Posterior vena cava (tissue), 2 donors: ENCODE results near the gene ZSCAN25. TPM values are rescaled to one million over a fixed set of nuclear protein-coding genes. Genes with fewer than 3 reads are reported as not detected.
"Not testable (repeated sequence)": the region's sequence is repeated elsewhere in the genome, so short reads cannot be mapped to it uniquely, and the experiment has no call there.

Source experiments
- DNase-seq: peaks from one replicate; pipeline ENCODE4 v3.0.0-alpha.2; 2020; ENCODE audit warnings: low spot score
- intact Hi-C, 2 donors: fragments of 100-400 bp; cut with DNase I; formaldehyde crosslinking; loops; one replicate each; pipeline versions ENCODE4 v1.14.1 to v1.14.2; 2022 to 2023
- total RNA-seq, 2 donors: library from RNA; stranded (reverse); fragmentation: NEBNext Ultra II Directional; extraction: Animal tissue kit (Norgen Biotek cat#: 25700); gene quantifications; one replicate each; pipeline ENCODE4 v1.2.1, GENCODE V29; 2021
- donor health status: DM: yes; HTN: yes; CAD: no.
- donor health status: DM: yes; HTN: yes; CAD: no.

The ZSCAN25 gene
- total RNA-seq, 2 donors from 2014 or later, result 10.9 to 12.4 TPM

DNA sequence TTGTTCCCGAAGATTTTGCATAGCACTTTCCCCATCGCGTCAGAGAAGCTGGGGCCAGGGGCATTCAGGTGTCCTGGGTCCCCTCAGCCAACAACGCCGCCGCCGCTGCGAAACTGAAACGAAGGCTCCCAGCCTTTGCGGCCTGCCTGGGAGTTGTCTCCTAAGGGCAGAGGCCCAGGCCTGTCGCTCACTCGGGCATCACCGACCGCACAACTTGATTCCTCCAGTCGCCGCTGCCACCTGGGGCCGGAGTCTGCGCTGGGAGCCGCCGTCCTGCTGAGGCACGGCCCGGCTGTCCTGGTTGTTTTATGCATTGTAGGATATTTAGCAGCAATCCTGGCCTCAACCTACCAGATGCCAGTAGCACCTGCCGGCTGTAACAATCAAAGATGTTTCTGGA is 22.0 kb downstream of the ZSCAN25 start:
- intact Hi-C loops, result no loop called here
- DNase-seq, result no peak

DNA sequence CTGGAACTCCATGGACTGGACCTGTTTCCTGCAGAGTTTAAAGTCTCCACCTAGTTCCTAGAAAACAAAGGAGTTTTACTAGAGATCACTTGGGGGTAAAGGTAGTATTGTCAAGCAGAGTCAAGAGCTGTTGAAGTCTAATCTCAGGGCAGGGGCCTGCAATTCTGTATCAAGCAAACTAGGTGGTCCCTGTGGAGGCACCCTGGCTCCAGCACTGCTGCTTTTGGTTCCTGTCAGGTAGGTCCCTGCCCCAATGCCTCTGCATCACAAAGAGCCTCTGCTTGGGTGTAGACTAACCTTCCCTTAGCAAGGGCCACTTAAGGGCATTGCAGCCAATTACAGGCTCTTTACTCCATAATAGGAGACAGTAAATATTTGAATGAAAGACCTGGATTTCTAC is 22.5 kb downstream of the ZSCAN25 start:
- no peak for DNase-seq
- intact Hi-C loops, result no loop called here

DNA sequence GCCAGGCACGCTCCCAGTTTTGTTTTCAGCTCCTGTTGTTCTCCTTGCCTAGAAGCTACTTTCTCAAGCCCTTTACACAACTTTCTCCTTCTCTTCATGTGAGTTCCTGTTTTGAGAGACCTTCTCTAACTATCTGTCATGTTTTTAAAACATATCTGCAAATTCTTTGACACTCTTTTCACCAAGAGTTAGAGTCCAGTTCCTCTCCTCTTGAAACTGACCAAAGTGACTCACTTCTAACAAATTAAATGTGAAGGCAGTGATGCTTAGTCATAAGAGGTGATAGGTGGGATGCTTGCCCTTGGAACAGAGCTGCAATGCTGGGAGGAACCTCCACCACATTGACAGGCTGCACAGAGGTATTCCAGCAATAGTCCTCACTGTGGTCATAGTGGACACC is 25.3 kb downstream of the ZSCAN25 start:
- DNase-seq, result no peak
- intact Hi-C loops, result no loop called here

DNA sequence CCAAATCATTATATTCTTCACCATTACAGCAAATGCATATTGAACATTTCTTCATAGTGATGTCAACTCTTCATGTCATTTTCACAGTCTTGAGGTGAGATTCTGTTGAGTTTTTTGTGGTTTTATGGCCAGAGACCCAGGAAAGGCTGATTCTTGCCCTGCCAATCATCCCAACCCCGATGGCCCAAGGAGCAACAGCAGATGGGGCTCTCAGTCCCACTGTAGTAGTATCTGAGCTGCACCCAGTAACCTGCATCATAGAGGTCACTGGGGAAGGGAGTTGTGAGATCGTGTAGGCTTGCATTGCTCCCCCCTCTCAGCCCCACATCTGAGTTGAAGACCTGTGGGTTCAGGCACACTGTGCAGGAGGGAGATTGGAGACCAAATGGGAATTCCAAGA is 26.7 kb downstream of the ZSCAN25 start:
- intact Hi-C loops, result no loop called here
- DNase-seq, result no peak

DNA sequence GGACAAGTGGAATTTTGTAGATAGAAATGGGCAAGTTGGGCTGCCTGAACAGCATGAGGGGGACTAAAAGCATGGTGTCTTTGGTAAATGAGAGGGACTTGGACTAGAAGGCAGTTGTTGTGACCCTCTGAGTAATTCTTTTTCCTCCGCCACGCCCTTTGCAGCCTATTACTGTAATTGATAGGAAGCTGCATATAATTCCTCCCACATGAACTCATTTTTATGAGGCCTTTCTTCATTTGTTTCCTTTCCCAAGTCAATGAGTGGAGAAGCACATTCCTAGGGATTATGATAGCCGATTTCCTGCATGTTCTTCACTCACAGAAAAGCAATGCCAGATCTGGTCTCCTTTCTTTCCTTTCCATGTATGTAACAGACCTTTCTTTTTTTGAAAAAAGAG is 27.7 kb downstream of the ZSCAN25 start:
- intact Hi-C loops, result no loop called here
- DNase-seq, result no peak

DNA sequence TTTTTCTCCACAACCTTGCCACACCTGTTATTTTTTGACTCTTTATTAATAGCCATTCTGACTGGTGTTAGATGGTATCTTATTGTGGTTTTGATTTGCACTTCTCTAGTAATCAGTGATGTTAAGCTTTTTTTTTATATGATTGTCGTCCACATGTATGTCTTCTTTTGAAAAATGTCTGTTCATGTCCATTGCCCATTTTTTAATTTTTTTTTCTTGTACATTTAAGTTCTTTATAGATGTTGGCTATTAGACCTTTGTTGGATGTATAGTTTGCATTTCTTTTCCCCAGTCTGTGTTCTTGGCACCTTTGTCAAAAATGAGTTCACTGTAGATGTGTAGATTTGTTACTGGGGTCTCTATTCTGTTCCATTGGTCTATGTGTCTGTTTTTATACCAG is 28.8 kb downstream of the ZSCAN25 start:
- DNase-seq, result no peak
- intact Hi-C loops, result no loop called here

DNA sequence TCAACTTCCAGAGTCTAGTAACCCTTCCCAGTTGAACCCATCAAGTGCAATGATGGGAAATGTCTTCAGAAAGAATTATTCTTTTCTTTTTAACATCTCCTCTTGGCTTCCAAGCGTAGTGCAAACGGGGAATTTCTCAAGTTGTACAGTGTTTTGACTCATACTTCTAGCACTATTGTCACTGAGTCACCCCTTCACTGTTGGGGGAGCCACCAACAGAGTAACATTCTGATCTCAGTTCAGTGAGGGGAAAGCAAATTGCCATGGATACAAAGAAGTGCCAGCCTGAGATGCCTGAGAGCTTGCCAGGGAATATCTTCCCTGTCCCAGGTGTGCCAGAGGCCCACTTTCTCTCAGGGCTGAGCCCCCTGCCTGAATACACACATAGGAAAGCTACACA is 32.1 kb downstream of the ZSCAN25 start:
- no peak for DNase-seq
- intact Hi-C loops, result no loop called here

DNA sequence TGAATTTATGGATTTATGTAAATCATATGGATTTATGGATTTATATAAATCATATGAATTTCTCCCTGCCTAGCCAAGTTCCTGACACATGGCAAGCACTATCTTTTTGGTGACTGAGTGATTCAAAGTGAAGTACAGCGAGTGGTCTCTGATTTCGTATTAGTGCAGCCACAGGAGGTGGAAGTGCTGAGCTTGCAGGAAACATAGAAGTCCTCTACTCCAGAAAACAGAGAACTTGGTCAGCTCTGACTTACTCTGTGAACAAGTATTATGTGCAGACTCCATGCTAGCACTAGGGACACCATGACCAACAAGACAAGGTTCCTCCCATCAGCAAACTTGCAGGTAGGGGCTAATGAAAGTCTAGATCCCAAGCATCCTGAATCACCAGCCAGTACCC is 34.5 kb downstream of the ZSCAN25 start:
- no peak for DNase-seq
- intact Hi-C loops, result no loop called here

DNA sequence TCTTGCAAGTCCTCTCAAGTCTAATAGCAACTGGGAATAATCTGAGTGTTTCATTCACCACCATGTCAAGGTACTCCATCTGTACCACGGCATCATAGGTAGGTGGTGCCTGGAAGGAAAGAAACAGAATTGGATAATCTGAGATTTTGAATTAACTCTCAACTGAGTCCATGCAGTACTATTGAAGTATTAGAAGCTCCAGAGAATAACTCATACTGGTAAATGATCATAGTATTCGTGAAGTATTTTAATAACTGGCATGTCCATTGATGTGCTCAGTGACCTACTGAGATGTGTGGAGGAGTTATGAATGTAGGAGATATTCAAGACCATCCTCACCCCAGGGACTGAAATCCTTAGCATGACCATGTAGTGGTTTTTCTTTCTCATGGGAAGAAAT is 35.9 kb downstream of the ZSCAN25 start:
- intact Hi-C loops, result no loop called here
- no peak for DNase-seq

DNA sequence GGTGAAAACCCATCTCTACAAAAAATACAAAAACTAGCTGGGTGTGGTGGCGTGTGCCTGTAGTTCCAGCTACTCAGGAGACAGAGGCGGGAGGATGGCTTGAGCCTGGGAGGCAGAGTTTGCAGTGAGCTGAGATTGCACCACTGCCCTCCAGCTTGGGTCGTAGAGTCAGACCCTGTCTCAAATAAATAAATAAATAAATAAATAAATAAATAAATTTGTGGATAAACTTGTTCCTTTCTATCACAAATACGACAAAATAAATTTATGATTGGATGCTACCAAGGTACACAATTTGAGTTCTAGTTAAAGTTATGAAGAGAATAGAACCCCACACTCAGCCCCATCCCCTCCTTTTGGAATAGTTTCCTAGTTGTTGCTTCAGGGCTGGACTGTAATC is 36.5 kb downstream of the ZSCAN25 start:
- DNase-seq, intact Hi-C loops: not testable (repeated sequence)

DNA sequence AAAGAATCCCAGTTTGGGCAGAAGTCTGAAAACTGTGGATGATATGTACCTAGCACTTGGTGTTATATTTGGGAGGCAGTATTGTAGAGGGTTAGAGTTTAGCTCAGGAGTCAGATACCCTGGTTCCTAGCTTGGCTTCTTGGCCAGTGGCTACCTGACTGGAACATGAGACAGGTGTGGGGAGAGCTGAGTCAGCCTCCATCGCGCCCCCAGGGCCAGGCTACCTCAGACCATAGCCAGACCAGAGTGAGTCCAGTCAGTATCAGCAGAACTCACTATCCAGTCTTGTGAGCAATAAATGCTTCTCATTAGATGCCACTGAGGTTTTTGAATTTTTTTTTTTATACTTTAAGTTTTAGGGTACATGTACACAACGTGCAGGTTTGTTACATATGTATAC is 37.0 kb downstream of the ZSCAN25 start:
- intact Hi-C loops, result no loop called here
- no peak for DNase-seq

DNA sequence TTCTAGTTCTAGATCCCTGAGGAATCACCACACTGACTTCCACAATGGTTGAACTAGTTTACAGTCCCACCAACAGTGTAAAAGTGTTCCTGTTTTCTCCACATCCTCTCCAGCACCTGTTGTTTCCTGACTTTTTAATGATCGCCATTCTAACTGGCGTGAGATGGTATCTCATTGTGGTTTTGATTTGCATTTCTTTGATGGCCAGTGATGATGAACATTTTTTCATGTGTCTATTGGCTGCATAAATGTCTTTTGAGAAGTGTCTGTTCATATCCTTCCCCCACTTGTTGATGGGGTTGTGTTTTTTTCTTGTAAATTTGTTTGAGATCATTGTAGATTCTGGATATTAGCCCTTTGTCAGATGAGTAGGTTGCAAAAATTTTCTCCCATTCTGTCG is 37.9 kb downstream of the ZSCAN25 start:
- intact Hi-C loops, DNase-seq: not testable (repeated sequence)

DNA sequence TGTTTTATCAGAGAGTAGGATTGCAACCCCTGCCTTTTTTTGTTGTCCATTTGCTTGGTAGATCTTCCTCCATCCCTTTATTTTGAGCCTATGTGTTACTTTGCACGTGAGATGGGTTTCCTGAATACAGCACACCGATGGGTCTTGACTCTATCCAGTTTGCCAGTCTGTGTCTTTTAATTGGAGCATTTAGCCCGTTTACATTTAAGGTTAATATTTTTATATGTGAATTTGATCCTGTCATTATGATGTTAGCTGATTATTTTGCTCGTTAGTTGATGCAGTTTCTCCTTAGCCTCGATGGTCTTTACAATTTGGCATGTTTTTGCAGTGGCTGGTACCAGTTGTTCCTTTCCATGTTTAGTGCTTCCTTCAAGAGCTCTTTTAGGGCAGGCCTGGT is 41.1 kb downstream of the ZSCAN25 start:
- DNase-seq, intact Hi-C loops: not testable (repeated sequence)

DNA sequence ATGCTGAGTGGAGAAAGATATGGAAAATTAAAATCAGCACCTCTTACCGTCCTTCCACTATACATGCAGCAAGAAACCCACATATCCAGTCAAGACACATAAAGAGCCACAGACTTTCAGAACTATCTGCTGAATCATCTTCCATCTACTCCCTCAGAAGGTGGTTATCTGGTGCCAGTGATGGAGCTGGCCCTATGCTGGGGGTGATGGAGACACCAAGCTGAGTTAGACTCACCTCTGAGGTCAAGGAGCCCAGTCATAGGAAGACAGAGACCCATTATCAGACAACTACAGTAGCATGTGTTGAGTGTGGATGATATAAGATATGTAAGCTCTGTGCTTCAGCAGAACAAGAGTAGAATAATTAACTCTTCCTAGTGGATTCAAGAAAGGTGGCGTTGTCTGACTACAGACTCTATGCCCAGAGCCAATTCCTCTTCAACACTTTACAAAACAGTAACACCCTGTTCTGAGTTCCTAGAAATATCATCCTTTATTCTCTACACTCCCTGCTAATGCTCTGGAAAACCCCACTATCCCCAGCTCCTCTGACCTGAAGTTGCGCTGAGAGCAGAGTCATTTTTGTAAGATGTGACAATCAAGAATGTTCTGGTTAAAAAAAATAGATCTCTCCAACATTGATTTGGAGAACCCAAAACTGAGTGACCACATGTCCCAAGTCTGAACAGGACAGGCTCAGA is 48.7 kb downstream of the ZSCAN25 start:
- intact Hi-C loops, result loop anchor here in 1 of 2 donors (5.0 kb wide), 1 partner anchor 202 kb away; no protein-coding TSS in a partner anchor
- DNase-seq, result no peak

DNA sequence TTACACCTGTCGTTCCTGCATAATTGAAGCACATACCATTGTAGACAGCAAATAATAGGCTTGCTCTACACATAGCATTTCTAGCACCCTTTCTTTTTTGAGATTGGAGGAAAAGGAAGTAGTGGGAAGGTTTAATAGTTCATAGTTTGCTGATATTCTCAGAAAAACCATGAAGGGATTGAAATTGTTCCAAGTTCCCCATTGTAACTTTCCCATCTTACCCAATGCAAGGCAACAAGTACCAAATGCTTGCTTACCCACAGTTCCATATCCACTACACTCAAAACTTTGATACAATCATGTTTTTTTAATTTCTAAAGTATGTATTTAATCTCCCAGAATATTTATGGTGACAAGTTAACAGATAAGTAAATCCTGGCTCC is 49.3 kb downstream of the ZSCAN25 start:
- DNase-seq, result no peak
- intact Hi-C loops, result loop anchor here in 1 of 2 donors (5.0 kb wide), 1 partner anchor 201 kb away; no protein-coding TSS in a partner anchor

DNA sequence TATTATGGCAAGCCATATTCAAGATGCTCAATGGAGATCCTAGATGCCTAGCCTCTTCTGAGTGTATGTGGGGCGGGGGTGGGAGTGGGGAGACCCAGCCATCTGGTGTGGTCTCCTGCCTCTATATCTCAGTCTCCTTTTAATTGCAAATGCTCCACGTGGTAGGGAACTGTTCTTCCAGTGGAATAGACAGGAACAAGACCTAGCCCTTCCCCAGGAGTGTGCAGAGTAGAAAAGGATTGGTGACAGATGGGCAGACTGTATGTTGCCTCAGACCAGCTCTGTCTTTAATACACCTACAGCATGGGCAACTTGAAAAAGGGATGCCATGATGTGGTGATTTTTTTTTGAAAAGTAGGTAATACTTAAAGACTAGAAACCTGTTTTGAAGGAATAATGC is 50.4 kb downstream of the ZSCAN25 start:
- intact Hi-C loops, result loop anchor here in 1 of 2 donors (5.0 kb wide), 1 partner anchor 200 kb away; no protein-coding TSS in a partner anchor
- no peak for DNase-seq

DNA sequence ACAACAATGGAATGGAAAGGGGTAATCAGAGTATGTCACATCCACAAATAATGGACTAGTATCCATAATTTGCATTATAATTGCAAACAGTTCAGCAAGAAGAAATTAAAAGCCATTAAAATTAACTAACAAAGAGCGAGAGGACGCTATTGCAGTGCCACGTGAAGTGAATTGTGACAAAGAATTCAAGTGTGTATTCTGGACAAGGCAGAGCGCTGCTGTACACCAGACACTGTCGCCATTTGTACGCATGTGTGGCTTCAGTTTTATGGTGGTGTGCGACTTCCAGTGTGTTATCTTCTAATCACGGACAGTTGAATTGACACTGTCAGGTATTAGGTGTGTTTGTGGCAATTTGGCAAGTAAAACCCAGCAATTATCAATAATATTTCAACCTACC is 51.8 kb downstream of the ZSCAN25 start:
- intact Hi-C loops, result loop anchor here in 1 of 2 donors (5.0 kb wide), 1 partner anchor 199 kb away; no protein-coding TSS in a partner anchor
- no peak for DNase-seq

DNA sequence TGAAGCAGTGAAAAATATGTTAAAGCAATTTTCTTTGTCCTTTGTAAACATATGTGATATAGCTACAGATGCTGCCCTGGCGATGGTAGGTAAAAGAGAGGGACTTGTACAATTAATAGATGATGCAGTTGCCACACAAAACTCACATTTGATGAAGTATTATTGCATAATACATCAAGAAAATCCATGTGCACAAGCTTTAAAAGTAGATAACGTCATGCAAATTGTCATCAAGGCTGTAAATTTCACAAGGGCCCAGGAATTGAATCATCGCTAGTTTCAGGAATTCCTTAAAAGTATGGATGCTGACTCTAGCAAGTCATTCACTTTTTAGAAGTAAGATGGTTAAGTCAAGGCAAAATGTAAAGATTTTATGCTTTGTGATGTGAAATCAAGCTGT is 53.0 kb downstream of the ZSCAN25 start:
- intact Hi-C loops, result loop anchor here in 1 of 2 donors (5.0 kb wide), 1 partner anchor 198 kb away; no protein-coding TSS in a partner anchor
- no peak for DNase-seq

DNA sequence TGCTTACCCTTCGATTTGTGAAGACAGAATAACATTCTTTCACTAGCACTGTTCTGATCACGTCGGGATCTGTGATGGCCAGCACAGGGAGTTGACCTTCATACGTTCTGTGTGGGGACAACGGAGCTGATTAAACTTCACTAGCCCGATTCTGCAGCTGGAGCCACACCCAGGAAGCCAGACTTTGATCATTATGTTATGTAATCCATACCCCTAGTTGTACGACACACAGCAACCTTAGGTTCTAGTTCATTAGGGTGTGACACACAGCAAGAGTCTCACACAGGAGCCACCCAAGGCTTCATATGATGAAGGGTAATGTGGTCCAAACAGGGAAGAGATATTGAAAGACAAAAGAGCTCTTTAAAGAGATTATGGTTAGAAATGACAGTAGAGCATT is 55.8 kb downstream of the ZSCAN25 start:
- no peak for DNase-seq
- intact Hi-C loops, result no loop called here

DNA sequence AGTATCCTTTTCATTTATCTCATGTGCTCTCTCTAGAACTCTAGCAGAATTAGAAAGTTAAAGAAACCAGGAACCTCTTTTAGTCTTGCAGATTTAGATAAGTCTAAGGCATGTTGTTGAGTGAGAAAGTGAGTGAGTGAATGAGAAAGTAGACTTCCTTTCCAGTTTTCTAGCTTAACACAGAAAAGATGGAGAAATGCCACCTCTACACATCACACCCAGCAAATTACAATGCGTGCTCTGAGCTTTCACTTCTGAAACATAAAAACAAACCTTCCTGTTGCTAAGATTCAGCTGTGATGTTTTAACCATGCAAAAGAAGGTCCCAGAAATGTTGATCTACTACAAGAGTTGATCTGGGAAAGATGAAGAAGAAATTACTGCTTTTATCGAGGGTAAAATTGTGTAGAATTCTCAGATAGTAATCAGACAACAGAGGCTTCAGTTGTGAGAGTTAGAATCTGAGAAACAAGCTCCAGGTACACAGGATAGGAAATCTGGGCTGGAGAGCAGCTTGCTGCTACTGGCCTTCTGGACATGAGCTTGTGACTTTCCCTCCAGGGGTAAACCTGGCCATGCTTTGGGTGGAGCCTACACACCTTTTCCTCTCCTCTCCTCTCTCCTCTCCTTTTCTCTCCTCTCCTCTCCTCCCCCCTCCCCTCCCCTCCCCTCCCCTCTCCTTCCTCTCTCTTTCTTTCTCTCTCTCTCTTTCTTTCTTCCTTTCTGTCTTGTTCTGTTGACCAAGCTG is 58.4 kb downstream of the ZSCAN25 start:
- no peak for DNase-seq
- intact Hi-C loops, result no loop called here
